OCI-LY3 (cell line): ENCODE data around the gene GIN1.

Experiments
- H2AFZ ChIP-seq: fragments of 200-600, 300-600 bp; shearing (Covaris generic); 2 replicates; pipeline ENCODE4 v1.6.0; 2014; ENCODE audit warnings: antibody characterized with exemption, low read depth, low read length
- H3K27ac ChIP-seq: fragments of 200-600, 300-600 bp; sonication (generic); 2 replicates; pipeline ENCODE4 v1.5.1; 2014; ENCODE audit warnings: mild to moderate bottlenecking, low read length, moderate library complexity, mixed read lengths
- H3K27me3 ChIP-seq: fragments of 200-600, 300-600 bp; sonication (generic); 2 replicates; pipeline ENCODE4 v1.6.1; 2014; ENCODE audit warnings: low read depth, low read length, mixed read lengths
- H3K36me3 ChIP-seq: fragments of 200-600, 300-600 bp; sonication (generic); replicated peaks from 2 replicates; pipeline ENCODE3; 2014; ENCODE audit warnings: low read depth, low read length, mixed read lengths
- H3K4me1 ChIP-seq: fragments of 300-600, 200-600 bp; sonication (generic); 2 replicates; pipeline ENCODE4 v1.6.1; 2014; ENCODE audit warnings: low read length, mixed read lengths
- H3K4me2 ChIP-seq: fragments of 200-600, 300-600 bp; sonication (generic); 2 replicates; pipeline ENCODE4 v1.6.1; 2014; ENCODE audit warnings: low read length, mixed read lengths
- H3K4me3 ChIP-seq: fragments of 300-600, 200-600 bp; sonication (generic); 2 replicates; pipeline ENCODE4 v1.5.1; 2014; ENCODE audit warnings: antibody characterized with exemption, mild to moderate bottlenecking, low read length, moderate library complexity
- H3K79me2 ChIP-seq: fragments of 300-600, 200-600 bp; shearing (Covaris generic); 2 replicates; pipeline ENCODE4 v1.6.1; 2014; ENCODE audit warnings: mild to moderate bottlenecking, low read length, mixed read lengths
- H3K9ac ChIP-seq: fragments of 300-600, 200-600 bp; shearing (Covaris generic); 2 replicates; pipeline ENCODE4 v1.6.0; 2014; ENCODE audit warnings: mild to moderate bottlenecking, low read length, moderate library complexity
- H3K9me3 ChIP-seq: fragments of 200-600, 300-600 bp; shearing (Covaris generic); 2 replicates; pipeline ENCODE4 v1.6.1; 2014; ENCODE audit warnings: low read length, mixed read lengths; ENCODE audit not compliant: insufficient read depth
- H4K20me1 ChIP-seq: fragments of 200-600, 300-600 bp; sonication (generic); 2 replicates; pipeline ENCODE4 v1.6.1; 2016; ENCODE audit warnings: low read length, mixed read lengths; ENCODE audit not compliant: insufficient read depth
- EZH2phosphoT487 ChIP-seq: fragments of 200-600 bp; shearing (Covaris generic); IDR thresholded peaks from 2 replicates; pipeline ENCODE4 v1.6.1; 2018; ENCODE audit warnings: antibody characterized with exemption, mixed run types, low read depth
- TF ChIP-seq, protein P1 (sequence below): fragments of 200-600, 300-600 bp; sonication (generic); IDR thresholded peaks from 2 replicates; pipeline ENCODE4 v1.5.1; 2014; ENCODE audit warnings: antibody characterized with exemption, low read length, low read depth

Gene GIN1

DNA sequence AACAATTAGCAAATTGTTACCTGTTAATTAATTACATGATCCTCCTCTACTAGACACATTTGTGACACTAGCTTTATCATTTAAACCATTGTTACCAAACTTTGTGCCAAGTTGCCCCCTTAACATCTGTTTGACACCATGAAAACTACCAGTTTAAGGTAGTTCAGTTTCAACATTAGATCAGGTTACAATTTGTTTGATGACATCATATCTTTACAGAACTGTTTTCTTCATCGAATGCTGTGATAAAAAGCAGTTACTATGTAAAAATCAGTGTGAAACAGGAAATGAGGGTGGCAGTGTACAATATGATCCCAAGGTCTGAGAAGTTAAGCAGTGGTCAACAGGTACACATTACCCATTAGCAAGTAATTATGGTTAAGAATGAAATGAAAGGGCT is 17.7 kb downstream of the GIN1 start:
- Histone ChIP-seq H3K4me3 (no peak overlapping the region), H3K36me3 (peaks cover 2% of the 10 kb centered on the region), H3K9me3 (no peaks in the 10 kb centered on the region), H4K20me1 (no peaks in the 10 kb centered on the region), H3K4me1 (no peaks in the 10 kb centered on the region), H3K79me2 (no peaks in the 10 kb centered on the region), H2AFZ (no peak overlapping the region), H3K27ac (no peak overlapping the region), H3K4me2 (no peak overlapping the region), H3K9ac (no peak overlapping the region), H3K27me3 (no peaks in the 10 kb centered on the region)
- TF ChIP-seq, protein P1, sequence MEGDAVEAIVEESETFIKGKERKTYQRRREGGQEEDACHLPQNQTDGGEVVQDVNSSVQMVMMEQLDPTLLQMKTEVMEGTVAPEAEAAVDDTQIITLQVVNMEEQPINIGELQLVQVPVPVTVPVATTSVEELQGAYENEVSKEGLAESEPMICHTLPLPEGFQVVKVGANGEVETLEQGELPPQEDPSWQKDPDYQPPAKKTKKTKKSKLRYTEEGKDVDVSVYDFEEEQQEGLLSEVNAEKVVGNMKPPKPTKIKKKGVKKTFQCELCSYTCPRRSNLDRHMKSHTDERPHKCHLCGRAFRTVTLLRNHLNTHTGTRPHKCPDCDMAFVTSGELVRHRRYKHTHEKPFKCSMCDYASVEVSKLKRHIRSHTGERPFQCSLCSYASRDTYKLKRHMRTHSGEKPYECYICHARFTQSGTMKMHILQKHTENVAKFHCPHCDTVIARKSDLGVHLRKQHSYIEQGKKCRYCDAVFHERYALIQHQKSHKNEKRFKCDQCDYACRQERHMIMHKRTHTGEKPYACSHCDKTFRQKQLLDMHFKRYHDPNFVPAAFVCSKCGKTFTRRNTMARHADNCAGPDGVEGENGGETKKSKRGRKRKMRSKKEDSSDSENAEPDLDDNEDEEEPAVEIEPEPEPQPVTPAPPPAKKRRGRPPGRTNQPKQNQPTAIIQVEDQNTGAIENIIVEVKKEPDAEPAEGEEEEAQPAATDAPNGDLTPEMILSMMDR, result no peak
- no peak for TF ChIP-seq EZH2phosphoT487

DNA sequence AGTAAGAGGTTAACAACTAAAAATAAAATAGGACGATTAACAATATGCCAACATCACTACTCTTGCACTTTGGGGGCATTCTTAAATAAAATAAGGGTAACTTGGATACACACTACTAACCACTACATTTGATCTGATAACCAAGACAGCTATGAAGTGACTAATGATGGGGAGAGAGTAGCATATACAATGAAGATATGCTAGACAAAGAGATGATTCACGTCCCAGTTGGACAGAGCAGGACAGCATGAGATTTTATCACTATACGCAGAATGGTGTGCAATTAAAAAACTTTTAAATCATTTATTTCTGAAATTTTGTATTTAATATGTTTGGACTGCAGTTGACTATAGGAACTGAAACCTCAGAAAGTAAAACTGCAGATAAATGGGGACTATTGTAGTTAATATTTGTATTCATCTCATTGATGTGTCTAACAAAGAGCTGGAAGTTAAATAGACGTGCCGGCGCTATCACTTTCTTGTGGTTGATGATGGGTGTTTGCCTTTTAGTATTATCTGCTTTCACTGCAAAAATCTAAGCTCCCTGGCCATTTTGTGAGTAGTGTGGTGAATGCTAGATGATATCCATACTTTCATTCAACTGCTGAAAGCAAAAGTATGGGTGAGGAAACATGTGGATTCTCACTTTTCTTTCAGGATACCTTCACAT is 18.7 kb downstream of the GIN1 start:
- H3K4me2 ChIP-seq, result no peak overlapping the region
- H3K27ac ChIP-seq, result no peak overlapping the region
- no peaks in the 10 kb centered on the region for H3K9me3 ChIP-seq
- no peak overlapping the region for H3K9ac ChIP-seq
- H3K79me2 ChIP-seq, result no peaks in the 10 kb centered on the region
- peaks cover 2% of the 10 kb centered on the region for H3K36me3 ChIP-seq
- no peak for TF ChIP-seq EZH2phosphoT487
- TF ChIP-seq, protein P1, result no peak
- H4K20me1 ChIP-seq, result no peaks in the 10 kb centered on the region
- no peaks in the 10 kb centered on the region for H3K27me3 ChIP-seq
- H3K4me1 ChIP-seq, result no peaks in the 10 kb centered on the region
- H3K4me3 ChIP-seq, result no peak overlapping the region
- no peak overlapping the region for H2AFZ ChIP-seq

DNA sequence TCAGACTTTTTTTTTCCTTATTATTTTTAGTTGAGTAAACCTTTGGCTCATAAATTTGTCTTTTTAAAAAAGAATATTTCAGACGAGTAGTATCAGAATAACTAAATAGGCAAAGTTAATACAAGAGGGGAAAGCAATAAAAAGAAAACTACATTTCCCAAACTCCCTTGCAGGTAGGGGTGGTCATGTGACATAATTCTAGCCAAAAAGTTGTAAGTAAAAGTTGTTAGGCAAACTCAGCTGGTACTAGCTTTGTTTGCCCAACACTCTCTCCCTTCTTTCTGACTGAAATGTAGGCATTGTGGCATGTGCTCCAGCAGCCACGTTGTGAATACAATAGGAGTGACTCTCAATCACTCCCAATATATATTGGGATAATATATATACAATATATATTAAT is 20.9 kb downstream of the GIN1 start:
- Histone ChIP-seq H3K9me3 (no peaks in the 10 kb centered on the region), H3K27ac (no peak overlapping the region), H3K36me3 (no peaks in the 10 kb centered on the region), H2AFZ (no peak overlapping the region), H3K79me2 (no peaks in the 10 kb centered on the region), H4K20me1 (no peaks in the 10 kb centered on the region), H3K4me3 (no peak overlapping the region), H3K4me1 (no peaks in the 10 kb centered on the region), H3K4me2 (no peak overlapping the region), H3K9ac (no peak overlapping the region), H3K27me3 (no peaks in the 10 kb centered on the region)
- no peak for TF ChIP-seq EZH2phosphoT487
- TF ChIP-seq, protein P1, result no peak

DNA sequence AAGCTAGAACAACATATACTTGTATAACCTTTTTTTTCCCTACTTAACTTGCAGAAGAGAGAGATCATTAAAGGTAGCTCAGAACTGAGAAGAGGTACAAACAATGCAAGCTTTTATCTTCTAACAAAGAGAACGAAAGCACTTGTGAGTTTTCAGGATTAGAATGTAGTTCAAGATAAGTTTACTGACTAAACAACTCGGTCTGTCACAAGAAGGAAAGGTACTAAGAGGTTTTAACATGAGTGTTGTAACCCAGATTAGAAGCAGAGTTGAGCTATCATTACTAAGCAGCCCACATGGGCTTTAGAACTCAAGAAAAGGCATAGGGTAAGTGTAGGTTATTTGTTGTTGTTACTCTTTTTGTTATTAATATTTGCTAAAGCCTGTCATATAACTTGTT is 25.2 kb downstream of the GIN1 start:
- TF ChIP-seq, protein P1, result no peak
- no peak for TF ChIP-seq EZH2phosphoT487
- Histone ChIP-seq H3K4me1 (no peaks in the 10 kb centered on the region), H3K4me2 (no peak overlapping the region), H3K27ac (no peak overlapping the region), H3K27me3 (no peaks in the 10 kb centered on the region), H3K36me3 (no peaks in the 10 kb centered on the region), H3K79me2 (no peaks in the 10 kb centered on the region), H3K9ac (no peak overlapping the region), H2AFZ (no peak overlapping the region), H3K4me3 (no peak overlapping the region), H3K9me3 (no peaks in the 10 kb centered on the region), H4K20me1 (no peaks in the 10 kb centered on the region)
